ENCODE data around the gene CISD3.
"Not testable (repeated sequence)": the region's sequence is repeated elsewhere in the genome, so short reads cannot be mapped to it uniquely, and the experiment has no call there.

The CISD3 gene

DNA sequence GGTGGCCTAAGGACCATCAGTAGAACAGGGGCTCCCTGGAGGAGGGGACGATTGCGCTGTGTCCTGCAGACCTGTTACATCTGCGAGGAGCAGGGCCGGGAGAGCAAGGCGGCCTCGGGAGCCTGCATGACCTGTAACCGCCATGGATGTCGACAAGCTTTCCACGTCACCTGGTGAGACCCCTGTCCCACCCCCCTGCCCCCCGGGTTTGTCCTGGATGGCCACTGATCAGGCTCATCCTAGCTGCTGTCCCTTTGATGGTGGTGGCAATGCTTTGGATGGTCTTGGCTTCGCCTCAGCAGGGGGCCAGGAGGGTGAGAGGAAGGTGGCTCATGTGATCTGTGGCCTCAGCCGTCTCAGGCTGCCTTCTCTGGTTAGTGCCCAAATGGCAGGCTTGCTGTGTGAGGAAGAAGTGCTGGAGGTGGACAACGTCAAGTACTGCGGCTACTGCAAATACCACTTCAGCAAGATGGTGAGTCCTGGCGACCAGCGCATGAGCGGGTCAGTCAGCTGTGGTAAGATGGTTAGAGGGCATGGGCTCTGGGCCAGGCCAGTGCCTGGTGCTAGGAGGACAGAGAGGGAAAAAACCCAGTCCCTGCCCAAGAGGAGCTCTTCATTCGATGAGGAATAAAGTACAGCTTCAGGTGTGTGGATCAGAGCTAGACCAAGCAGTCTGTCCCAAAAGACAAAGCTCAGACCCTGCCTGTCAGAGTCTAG is 20.9 kb upstream of the CISD3 start:
- no peak for DNase-seq

- DNase-seq: no peak
Measured at GRCh38 chr17:38709864-38710603, 20.1 kb upstream of the CISD3 start.

DNA sequence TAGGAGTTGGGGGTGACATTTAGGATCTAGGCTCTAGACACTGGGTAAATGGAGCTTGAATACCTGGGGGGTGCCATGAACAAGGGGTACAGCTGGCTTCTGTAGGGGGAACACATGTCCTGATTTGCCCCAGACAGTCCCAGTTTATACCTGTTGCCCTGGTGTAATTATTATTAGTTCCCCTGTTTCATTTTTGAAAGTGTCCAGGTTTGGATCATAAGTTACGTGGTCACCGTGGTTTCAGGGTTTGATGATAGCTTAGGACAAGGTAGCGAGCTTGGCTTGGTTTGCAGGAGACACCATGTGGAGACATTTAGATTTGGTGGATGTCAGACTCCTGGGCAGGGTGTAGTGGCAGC is 19.6 kb upstream of the CISD3 start:
- no peak for DNase-seq

DNA sequence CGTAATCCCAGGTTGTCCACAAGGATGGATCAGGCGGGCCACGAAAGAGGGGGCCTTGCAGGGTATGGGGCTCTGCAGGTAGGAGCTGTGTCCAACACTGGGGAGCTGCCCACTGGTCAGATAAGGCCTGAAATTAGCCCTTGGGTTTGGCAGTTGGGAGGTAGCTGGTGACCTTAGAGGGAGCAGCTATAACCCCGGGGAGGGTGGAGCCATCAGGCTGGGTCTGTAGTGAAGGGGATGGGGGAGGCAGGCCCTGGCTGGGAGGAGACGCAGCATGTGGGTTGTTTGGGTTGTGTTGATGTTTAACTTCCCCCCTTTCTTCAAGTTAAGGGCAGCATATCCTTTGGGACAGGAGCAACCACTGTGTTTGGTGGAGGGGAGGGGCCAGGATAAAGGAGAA is 19.2 kb upstream of the CISD3 start:
- DNase-seq: no peak

GRCh38 chr17:38711792-38712571 is 18.2 kb upstream of the CISD3 start:
- DNase-seq: peak; percentile 16

- no peak for DNase-seq
Measured at GRCh38 chr17:38712593-38712992, 17.5 kb upstream of the CISD3 start.

GRCh38 chr17:38713456-38714075 is 16.6 kb upstream of the CISD3 start:
- DNase-seq: no peak

- no peak for DNase-seq
Measured at GRCh38 chr17:38715216-38715943, 14.8 kb upstream of the CISD3 start.

DNA sequence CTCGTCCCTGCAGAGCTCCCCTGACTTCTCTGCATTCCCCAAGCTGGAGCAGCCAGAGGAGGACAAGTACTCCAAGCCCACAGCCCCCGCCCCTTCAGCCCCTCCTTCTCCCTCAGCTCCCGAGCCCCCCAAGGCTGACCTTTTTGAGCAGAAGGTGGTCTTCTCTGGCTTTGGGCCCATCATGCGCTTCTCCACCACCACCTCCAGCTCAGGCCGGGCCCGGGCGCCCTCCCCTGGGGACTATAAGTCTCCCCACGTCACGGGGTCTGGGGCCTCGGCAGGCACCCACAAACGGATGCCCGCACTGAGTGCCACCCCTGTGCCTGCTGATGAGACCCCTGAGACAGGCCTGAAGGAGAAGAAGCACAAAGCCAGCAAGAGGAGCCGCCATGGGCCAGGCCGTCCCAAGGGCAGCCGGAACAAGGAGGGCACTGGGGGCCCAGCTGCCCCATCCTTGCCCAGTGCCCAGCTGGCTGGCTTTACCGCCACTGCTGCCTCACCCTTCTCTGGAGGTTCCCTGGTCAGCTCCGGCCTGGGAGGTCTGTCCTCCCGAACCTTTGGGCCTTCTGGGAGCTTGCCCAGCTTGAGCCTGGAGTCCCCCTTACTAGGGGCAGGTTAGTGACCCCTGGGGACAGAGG is 13.7 kb upstream of the CISD3 start:
- no peak for DNase-seq

- no peak for DNase-seq
Measured at GRCh38 chr17:38717139-38717745, 12.9 kb upstream of the CISD3 start.

GRCh38 chr17:38719289-38719942 is 10.7 kb upstream of the CISD3 start:
- DNase-seq: no peak

DNA sequence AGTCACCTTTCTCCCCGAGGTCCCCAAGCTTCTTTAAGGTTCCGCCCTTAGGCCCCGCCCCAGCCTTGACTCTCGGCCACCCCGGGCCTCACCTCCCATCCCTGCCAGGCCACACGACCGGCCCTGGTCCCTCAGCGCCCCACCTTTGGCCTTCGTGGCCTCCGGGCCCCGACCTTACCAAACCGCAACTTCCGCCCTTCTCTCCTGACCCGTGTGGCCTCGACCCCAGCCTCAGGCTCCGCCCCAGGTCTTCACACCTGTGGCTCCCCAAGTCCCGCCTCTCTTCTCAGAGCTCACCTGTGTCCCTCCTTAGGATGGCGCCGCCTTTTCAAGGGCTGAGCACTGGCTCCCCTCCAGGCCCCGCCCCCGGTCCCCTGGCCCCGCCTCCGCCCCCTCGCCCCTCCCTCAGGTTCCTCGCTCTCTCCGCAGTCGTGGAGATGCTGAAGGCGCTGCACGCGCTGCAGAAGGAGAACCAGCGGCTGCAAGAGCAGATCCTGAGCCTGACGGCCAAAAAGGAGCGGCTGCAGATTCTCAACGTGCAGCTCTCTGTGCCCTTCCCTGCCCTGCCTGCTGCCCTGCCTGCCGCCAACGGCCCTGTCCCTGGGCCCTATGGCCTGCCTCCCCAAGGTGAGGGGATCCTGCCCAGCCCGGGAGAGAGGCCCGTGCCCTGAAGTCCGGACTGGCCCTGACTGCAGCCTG is 10.0 kb upstream of the CISD3 start:
- no peak for DNase-seq

DNA sequence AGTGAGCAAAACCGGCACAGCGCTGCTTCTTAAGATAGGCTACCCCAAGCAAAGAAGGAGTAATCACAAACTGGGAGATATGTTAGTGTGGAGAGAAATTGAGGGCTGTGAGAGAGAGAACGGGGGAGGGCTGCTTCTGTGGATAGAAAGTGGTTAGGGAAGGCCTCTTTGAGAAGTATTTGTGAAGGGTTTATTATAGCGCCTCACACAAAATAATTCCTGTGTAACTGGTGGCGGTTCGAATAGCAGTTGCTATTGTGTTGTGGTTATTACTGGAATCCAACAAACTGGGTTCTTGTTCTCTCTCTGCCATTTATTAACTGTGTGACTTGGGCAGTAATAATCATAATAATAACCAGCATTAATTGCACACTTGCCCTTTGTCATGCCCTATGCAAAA is 9.2 kb upstream of the CISD3 start:
- DNase-seq: no peak

DNA sequence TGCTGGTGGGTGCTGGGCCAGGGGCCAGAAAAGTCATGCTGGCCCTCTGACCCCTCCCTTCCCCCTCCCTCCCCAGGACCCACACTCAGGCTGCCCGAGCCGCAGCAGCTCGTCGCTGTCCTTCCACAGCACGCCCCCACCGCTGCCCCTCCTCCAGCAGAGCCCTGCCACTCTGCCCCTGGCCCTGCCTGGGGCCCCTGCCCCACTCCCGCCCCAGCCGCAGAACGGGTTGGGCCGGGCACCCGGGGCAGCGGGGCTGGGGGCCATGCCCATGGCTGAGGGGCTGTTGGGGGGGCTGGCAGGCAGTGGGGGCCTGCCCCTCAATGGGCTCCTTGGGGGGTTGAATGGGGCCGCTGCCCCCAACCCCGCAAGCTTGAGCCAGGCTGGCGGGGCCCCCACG is 8.3 kb upstream of the CISD3 start:
- DNase-seq: no peak

DNA sequence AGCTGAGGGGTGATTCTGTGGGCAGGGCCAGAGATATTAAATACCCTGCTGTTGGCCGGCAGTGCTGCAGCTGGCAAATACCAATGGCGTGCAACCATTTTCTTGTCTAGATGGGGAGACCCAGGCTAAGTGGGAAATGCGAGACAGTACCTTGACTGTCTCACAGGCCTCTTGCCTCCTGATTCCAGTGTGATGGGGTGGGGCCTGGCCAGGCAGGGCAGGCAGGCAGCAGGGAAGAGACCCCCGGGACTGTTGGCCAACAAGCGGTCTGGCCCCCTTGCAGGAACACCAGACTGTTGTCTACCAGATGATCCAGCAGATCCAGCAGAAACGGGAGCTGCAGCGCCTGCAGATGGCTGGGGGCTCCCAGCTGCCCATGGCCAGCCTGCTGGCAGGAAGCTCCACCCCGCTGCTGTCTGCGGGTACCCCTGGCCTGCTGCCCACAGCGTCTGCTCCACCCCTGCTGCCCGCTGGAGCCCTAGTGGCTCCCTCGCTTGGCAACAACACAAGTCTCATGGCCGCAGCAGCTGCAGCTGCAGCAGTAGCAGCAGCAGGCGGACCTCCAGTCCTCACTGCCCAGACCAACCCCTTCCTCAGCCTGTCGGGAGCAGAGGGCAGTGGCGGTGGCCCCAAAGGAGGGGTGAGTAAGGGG is 5.7 kb upstream of the CISD3 start:
- DNase-seq: no peak

DNA sequence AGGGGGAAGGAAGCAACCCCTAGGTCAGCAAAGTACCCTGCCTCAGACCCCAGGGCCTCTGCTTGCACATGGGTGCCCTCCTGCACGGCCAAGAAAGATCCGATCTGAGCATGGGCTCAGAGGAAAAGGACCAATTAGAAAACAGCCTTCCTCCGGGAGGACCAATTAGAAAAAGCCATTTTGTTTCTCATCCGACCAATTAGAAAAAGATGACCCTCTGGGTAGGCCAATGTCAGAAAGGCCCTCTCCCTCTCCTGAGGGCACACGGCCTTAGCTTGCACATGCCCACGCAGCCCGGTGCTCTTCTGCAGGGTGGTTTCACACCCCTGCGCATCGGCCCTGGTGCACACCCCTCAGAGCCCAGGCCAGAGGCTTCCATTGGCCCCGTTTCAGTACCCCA is 5.1 kb upstream of the CISD3 start:
- DNase-seq: no peak

DNA sequence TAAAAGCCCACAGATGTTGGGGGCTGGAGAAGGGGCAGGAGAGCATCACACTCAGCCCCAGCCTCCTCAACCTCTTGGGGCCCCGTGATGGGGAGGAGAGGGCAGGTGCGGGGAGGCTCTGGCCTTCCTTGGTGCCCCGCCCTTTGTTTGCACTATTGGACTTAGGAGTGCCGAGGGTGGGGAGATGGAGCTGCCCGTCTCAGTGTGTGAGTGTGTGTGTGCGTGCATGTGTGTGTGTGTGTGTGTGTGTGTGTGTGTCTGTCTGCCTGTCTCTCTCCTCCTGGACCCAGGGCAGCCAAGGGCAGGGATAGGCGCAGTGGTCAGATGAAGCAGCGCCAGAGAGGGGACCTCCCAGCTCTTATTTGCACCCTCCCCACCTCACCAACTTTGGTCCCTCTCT is 4.0 kb upstream of the CISD3 start:
- not testable (repeated sequence) for DNase-seq

- DNase-seq: no peak
Measured at GRCh38 chr17:38727736-38728135, 2.4 kb upstream of the CISD3 start.

- peak; percentile 43 for DNase-seq
Measured at GRCh38 chr17:38728290-38728831, 1.8 kb upstream of the CISD3 start.

DNA sequence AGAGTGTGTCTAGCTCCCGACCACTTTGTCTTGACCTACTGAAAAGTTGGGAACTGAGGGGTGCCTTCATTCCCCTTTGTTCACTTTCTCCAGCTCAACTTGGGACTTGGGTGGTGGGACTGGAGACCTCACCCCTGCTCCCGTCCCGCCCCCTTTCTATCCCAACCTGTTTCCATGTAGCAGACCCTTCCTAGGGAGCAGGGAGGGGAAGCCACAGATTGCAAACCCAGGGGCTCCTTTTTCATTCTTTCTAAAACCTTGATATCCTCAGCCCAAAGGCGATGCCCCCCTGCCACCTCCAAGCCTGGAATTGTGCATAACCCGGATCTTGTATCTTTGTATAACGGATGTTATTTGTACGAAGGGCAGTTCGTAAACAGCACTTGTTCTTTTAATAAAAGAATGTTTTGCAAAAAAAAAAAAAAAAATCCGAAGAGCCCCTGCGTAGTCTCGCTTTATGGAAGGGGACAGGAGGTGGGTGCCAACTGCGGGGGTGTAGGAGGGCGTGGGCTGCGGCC is 714 bp upstream of the CISD3 start:
- no peak for DNase-seq

Measured in MV-4-11 (cell line).